Effector memory CD8-positive, alpha-beta T cell (primary cell): ENCODE data around the gene ZNF492.
A peak's percentile ranks its signal among the peaks of the same experiment; 100 is the strongest.
"Not testable (repeated sequence)": the region's sequence is repeated elsewhere in the genome, so short reads cannot be mapped to it uniquely, and the experiment has no call there.

ENCODE experiments used
- ATAC-seq: fragments of 150-1000 bp; cut with Tn5 transposase; replicated peaks from 2 replicates; pipeline ENCODE4 v1.10.0; 2021; ENCODE audit warnings: mild to moderate bottlenecking, moderate library complexity
- DNase-seq, 3 experiments: peaks; one replicate each; pipeline ENCODE4 v3.0.0; 2021
- H3K27ac Mint-ChIP-seq, 2 donors: one replicate each; pipeline ENCODE4 v1.8.0; 2022; ENCODE audit warnings: mild to moderate bottlenecking in 2 of 2, mixed read lengths in 2 of 2, moderate library complexity in 2 of 2
- H3K27me3 Mint-ChIP-seq, 2 donors: one replicate each; pipeline ENCODE4 v1.8.0; 2022; ENCODE audit warnings: mixed read lengths in 2 of 2
- H3K36me3 Mint-ChIP-seq: one replicate; pipeline ENCODE4 v1.8.0; 2022; ENCODE audit warnings: mild to moderate bottlenecking, moderate library complexity, mixed read lengths; ENCODE audit not compliant: insufficient read depth
- H3K4me1 Mint-ChIP-seq, 2 donors: one replicate each; pipeline ENCODE4 v1.8.0; 2022; ENCODE audit warnings: low read depth in 2 of 2, mixed read lengths in 2 of 2
- H3K4me3 Mint-ChIP-seq, 2 donors: one replicate each; pipeline ENCODE4 v1.8.0; 2022; ENCODE audit warnings: mild to moderate bottlenecking in 2 of 2, mixed read lengths in 2 of 2, moderate library complexity in 2 of 2
- H3K9me3 Mint-ChIP-seq, 2 donors: one replicate each; pipeline ENCODE4 v1.8.0; 2022; ENCODE audit warnings: mixed read lengths in 2 of 2

Gene ZNF492

GRCh38 chr19:22622020-22622419 lies 12.1 kb upstream of the ZNF492 start:
- Mint-ChIP-seq H3K9me3 (peaks cover 0 to 10% of the 10 kb centered on the region in 2 donors), H3K4me3 (no peak overlapping the region), H3K36me3 (no peaks in the 10 kb centered on the region), H3K4me1 (no peaks in the 10 kb centered on the region), H3K27ac (no peak overlapping the region), H3K27me3 (peaks cover 0 to 10% of the 10 kb centered on the region in 2 donors)
- ATAC-seq (no peak), DNase-seq (no peak)

- Mint-ChIP-seq H3K9me3 (peaks cover 0 to 13% of the 10 kb centered on the region in 2 donors), H3K4me1 (no peaks in the 10 kb centered on the region), H3K4me3 (no peak overlapping the region), H3K27ac (no peak overlapping the region), H3K27me3 (peaks cover 0 to 10% of the 10 kb centered on the region in 2 donors), H3K36me3 (no peaks in the 10 kb centered on the region)
- DNase-seq = no peak
- ATAC-seq = no peak
Observed at GRCh38 chr19:22622901-22623840, 11.0 kb upstream of the ZNF492 start.

GRCh38 chr19:22623841-22624221 lies 10.3 kb upstream of the ZNF492 start:
- Mint-ChIP-seq H3K36me3 (no peaks in the 10 kb centered on the region), H3K4me3 (no peak overlapping the region), H3K4me1 (no peaks in the 10 kb centered on the region), H3K27me3 (peaks cover 0 to 10% of the 10 kb centered on the region in 2 donors), H3K27ac (no peak overlapping the region), H3K9me3 (peaks cover 0 to 13% of the 10 kb centered on the region in 2 donors)
- ATAC-seq (no peak), DNase-seq (no peak)

- no peaks in the 10 kb centered on the region for H3K4me1 Mint-ChIP-seq
- peaks cover 0 to 10% of the 10 kb centered on the region in 2 donors for H3K27me3 Mint-ChIP-seq
- peaks cover 0 to 8% of the 10 kb centered on the region in 2 donors for H3K9me3 Mint-ChIP-seq
- H3K27ac Mint-ChIP-seq = no peak overlapping the region
- no peak for DNase-seq
- H3K4me3 Mint-ChIP-seq = no peak overlapping the region
- no peaks in the 10 kb centered on the region for H3K36me3 Mint-ChIP-seq
- ATAC-seq = no peak
Observed at GRCh38 chr19:22625266-22626035, 8.7 kb upstream of the ZNF492 start.

GRCh38 chr19:22627526-22627925 lies 6.6 kb upstream of the ZNF492 start:
- DNase-seq (no peak), ATAC-seq (no peak)
- Mint-ChIP-seq H3K4me1 (no peaks in the 10 kb centered on the region), H3K9me3 (peaks cover 2 to 8% of the 10 kb centered on the region in 2 donors), H3K36me3 (no peaks in the 10 kb centered on the region), H3K27ac (no peak overlapping the region), H3K4me3 (no peak overlapping the region), H3K27me3 (no peaks in the 10 kb centered on the region)

GRCh38 chr19:22628401-22628800 lies 5.7 kb upstream of the ZNF492 start:
- Mint-ChIP-seq H3K27me3 (no peaks in the 10 kb centered on the region), H3K36me3 (no peaks in the 10 kb centered on the region), H3K9me3 (peaks cover 2 to 8% of the 10 kb centered on the region in 2 donors), H3K27ac (no peak overlapping the region), H3K4me1 (no peaks in the 10 kb centered on the region), H3K4me3 (no peak overlapping the region)
- DNase-seq (no peak), ATAC-seq (no peak)

- DNase-seq = no peak
- peaks cover 3 to 4% of the 10 kb centered on the region in 2 donors for H3K4me1 Mint-ChIP-seq
- ATAC-seq = peak; percentile 12
- H3K36me3 Mint-ChIP-seq = peaks cover 16% of the 10 kb centered on the region
- H3K4me3 Mint-ChIP-seq = peak overlapping the region; percentile 79 to 87
- H3K27ac Mint-ChIP-seq = peak overlapping the region; percentile 64 to 75
- no peaks in the 10 kb centered on the region for H3K27me3 Mint-ChIP-seq
- peaks cover 0 to 2% of the 10 kb centered on the region in 2 donors for H3K9me3 Mint-ChIP-seq
Observed at GRCh38 chr19:22634450-22634827, 315 bp downstream of the ZNF492 start.

- not testable (repeated sequence) for H3K4me1 Mint-ChIP-seq, H3K27me3 Mint-ChIP-seq, ATAC-seq, H3K9me3 Mint-ChIP-seq, H3K4me3 Mint-ChIP-seq, DNase-seq, H3K36me3 Mint-ChIP-seq, H3K27ac Mint-ChIP-seq
Observed at GRCh38 chr19:22685493-22685892, 51.4 kb downstream of the ZNF492 start.

- H3K9me3 Mint-ChIP-seq, ATAC-seq, H3K4me1 Mint-ChIP-seq, H3K27me3 Mint-ChIP-seq, H3K4me3 Mint-ChIP-seq, DNase-seq, H3K36me3 Mint-ChIP-seq, H3K27ac Mint-ChIP-seq: not testable (repeated sequence)
Observed at GRCh38 chr19:22702661-22703060, 68.5 kb downstream of the ZNF492 start.

GRCh38 chr19:22703096-22703495 lies 69.0 kb downstream of the ZNF492 start:
- ATAC-seq, H3K4me3 Mint-ChIP-seq: not testable (repeated sequence)

GRCh38 chr19:22708983-22709382 lies 74.9 kb downstream of the ZNF492 start:
- H3K9me3 Mint-ChIP-seq = peaks cover 0 to 1% of the 10 kb centered on the region in 2 donors
- no peak overlapping the region for H3K4me3 Mint-ChIP-seq
- no peaks in the 10 kb centered on the region for H3K27me3 Mint-ChIP-seq
- ATAC-seq (no peak), DNase-seq (no peak)
- no peaks in the 10 kb centered on the region for H3K36me3 Mint-ChIP-seq
- no peaks in the 10 kb centered on the region for H3K4me1 Mint-ChIP-seq
- no peak overlapping the region for H3K27ac Mint-ChIP-seq

More at GRCh38 chr19:22703096-22703495, 69.0 kb downstream of the ZNF492 start:
- not testable (repeated sequence) for H3K27me3 Mint-ChIP-seq, H3K36me3 Mint-ChIP-seq, H3K9me3 Mint-ChIP-seq, DNase-seq, H3K4me1 Mint-ChIP-seq, H3K27ac Mint-ChIP-seq
